Stimulated activated CD4-positive, alpha-beta T cell treated with anti-CD3 and anti-CD28 coated beads, Interleukin-12 subunit alpha, Interleukin-12 subunit beta, amount 100 ng/mL, for 4 hours (primary cell): Measurements from ENCODE around the gene TENT4A.
A peak's percentile ranks its signal among the peaks of the same experiment; 100 is the strongest.

Experiments
- DNase-seq: peaks from one replicate; pipeline ENCODE4 v3.0.0-alpha.2; 2020

The TENT4A gene

DNA sequence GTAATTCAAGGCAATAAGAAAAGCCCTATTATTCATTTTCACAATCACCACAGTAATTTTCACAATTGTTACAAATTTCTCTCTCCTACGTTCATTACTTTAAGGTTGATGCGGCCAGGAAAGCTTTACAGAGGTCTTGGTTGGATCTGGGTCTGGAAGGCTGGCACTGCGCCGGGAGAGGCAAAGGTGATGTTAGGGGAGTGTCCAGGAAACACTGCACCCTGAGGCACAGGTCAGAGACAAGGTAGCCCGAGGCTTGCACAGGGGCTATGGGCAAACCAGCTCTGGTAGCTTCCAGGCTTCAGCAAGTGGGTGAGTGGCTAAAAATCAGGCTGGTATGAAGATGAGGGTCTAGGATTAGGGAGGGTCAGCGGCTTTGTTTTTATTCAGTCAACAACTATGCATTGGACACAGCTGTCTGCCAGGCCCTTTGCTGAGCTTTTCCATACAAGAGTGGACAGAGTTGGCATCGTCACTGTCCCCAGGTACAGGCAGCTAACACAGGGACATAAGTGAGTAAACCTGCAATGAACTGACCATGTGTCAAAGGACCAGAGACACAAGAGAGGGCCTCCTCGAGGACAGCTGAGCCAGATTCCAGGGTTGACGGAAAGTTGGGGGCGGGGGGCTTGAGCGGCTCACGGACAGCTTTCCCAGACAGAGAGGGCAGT, 12.4 kb upstream of the TENT4A start:
- no peak for DNase-seq

DNA sequence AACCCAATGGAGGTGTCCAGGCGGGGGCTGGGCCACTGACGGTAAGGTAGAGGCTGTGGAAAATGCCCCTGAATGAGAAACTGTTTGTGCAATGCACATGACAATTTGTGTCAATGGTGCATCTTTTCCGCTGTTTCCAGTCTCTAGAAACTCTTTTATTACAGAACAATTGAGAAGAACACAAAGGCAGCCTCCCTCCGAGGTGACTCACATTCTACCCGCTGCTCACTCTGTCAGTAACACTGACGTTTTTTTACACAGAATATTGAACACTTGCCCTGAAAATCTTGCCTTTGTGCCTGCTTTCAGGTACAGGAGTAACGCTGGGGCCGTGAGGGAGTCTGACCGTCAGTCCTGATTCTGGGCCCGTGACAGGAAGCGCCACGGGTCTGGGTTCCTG, 11.7 kb upstream of the TENT4A start:
- DNase-seq = no peak

DNA sequence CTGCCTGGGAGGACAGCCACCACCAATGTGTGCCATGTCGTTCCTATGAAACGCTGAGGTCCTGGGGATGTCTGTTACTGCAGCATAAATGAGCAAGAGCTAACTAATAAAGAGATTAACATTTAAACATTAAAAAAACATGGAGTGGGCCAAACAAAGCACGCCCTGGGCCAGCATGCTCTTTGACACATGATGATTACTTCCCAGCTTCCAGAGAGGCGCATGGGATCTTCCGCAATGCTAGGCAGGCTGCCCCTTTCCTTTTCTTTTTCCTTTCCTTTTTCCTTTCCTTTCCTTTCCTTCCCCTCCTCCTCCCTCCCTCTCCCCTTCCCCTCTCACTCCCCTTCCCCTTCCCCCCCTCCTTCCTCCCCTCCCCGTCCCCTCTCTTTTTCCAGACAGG, 10.6 kb upstream of the TENT4A start:
- DNase-seq = no peak

DNA sequence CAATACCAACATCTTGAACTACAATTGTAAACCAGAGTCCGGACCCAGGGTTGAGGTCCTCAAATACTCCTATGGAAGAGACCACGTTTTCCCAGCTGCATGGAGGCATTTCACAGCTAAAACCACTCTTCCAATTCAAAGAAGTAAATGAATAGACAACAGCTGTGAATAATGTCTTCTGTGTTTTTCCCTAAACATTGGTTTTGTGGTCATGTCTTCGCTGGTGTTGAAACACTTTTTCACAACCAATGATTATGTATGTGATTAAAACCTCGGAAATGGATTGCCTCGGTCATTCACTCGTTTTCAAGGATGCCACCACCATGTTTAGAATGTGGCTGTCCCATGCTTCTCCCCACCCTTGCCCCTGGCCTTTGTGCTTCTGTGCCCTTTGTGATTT, 9.4 kb upstream of the TENT4A start:
- no peak for DNase-seq

DNA sequence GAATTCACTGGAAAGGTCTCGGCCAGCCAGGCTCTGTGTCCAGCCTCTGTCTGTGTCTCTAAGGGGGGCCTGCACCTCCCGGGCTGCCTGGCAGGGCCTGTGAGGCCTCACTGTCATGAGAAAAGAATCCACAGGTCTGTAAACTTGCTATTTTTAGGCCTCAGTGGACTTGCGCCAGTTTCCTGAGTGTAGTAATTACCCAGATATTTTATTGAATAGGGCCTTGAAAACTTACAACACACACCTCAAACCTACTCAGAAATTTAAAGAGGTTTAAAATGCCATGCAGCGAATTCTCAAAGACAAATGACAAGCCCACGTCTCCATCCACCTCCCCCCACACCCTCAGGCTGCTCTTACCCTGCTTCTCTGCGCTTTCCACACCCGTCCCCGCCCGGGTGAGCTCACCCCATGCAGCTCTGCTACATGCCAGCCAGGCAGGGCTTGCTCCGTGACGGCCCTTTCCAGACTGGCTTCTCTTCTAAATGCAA, 8.8 kb upstream of the TENT4A start:
- DNase-seq = no peak

DNA sequence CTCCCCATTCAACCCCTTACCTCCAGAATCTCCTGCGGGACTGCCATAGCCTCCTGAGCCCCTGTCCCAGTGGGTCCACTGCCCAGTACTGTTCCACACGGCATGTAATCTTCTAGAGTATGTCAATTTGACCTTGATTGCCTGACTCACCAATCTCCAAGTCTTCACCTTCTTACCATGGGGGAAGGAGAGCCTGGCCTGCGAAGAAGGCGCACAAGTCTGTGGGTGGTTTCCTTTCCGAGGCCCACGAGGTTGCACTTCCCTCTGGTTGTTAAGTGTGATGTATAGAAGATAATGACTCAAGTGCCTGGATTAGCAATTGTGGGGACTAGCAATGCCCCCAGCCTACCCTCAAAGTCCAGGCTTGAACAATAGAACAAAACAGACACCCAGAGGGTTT, 8.1 kb upstream of the TENT4A start:
- DNase-seq = no peak

DNA sequence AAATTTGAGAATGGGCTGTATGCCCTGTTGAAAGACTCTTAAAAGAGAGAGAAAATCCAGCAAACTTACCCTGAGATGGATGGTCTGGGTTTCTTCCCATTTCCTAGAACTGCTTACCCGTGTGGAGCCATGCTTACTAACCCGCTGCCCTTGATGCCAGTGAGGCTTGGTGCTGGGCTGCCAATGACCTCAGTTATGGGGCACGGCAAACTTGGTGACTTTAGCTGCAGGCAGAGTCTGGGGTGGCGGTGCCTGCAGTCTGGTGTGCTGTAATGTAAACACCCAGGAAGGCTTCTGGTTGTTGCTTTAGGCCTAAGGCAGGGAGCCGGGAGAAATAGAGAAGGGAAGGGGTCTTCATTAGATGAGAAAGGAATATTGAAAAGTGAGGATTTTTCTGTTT, 7.3 kb upstream of the TENT4A start:
- no peak for DNase-seq

DNA sequence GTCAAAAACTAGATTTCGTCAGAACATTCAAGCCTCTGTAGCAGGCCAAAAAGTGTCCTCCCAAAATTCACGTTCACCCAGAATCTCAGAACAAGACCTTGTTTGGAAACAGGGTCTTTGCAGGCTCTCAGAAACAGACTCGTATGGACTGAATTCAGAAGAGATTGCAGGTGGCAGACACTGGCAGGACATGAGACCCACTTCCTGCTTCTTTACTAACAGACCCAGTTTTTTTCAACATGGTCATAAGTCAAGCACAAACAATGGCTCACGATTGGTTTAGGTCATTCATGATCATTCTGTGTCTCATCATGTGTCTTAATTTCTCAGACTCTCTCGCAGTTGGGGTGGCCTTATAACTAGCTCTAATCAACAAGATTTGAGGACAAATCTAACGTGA, 5.4 kb upstream of the TENT4A start:
- no peak for DNase-seq

DNA sequence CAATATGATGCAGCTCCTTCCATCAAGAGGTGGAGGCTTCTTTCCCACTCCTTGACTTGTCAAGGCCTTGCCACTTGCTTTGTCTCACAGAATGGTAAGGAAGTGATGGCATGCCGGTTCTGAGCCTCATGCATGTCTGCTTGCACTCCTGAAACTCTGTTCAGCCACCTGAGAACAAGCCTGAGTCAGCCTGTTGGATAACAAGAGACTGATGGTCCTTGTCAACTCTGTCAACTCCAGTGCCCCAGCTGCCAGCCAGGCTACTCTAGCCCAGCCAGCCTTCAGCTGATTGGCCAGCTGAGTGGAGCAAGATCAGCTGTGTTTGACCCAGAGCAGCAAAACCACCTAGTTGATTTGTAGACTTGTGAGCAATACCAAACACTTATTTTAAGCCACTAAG, 4.4 kb upstream of the TENT4A start:
- no peak for DNase-seq

DNA sequence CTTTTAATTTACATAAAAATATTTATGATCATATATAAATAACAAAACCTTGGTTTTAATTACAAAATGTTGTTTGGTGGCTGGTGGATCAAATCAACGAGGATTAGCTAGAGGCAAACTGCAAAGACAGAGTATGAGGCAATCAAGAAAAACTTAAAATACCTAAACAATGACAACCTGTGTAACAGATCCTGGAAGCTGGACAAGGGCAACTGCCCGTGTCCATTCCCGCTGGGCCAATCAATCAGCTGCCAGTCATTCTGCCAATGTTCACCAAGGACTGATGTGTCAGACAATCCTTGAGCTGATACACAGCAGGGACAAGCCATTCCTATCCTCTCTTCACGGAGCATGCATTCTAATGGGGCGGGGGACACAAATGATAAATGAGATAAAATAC, 3.2 kb upstream of the TENT4A start:
- no peak for DNase-seq

DNA sequence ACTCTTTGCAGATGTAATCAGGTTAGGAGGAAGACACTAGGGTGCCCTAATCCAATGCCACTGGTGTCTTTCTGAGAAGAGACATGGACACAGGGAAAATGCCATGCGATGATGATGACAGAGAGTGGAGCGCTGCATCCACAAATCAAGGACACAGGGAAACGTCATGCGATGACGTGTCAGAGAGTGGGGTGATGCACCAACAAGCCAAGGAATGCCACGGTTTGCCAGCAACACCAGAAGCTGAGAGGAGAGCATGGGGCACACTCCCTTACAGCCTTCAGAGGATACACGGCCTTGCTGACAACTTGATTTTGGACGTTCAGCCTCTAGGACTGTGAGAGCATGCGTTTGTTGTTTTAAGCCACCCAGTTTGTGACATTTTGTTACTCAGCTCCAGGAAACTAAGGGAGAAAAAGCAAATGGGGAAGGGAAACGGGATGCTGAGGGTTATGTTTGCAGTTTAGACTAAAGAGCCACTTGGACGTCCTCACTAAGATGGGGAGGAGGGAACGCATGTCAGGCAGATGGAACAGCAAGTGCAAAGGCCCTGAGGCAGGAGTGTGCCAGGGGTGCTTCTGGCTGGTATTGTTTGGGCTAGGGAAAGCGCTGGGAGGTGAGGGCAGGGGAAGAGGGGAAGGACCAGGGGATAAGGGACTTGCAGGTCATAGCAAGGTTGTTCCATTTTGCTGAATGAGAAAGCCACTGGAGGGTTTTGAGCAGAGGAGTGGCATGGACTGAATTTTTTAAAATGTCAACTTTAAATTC, 2.5 kb upstream of the TENT4A start:
- DNase-seq = no peak

DNA sequence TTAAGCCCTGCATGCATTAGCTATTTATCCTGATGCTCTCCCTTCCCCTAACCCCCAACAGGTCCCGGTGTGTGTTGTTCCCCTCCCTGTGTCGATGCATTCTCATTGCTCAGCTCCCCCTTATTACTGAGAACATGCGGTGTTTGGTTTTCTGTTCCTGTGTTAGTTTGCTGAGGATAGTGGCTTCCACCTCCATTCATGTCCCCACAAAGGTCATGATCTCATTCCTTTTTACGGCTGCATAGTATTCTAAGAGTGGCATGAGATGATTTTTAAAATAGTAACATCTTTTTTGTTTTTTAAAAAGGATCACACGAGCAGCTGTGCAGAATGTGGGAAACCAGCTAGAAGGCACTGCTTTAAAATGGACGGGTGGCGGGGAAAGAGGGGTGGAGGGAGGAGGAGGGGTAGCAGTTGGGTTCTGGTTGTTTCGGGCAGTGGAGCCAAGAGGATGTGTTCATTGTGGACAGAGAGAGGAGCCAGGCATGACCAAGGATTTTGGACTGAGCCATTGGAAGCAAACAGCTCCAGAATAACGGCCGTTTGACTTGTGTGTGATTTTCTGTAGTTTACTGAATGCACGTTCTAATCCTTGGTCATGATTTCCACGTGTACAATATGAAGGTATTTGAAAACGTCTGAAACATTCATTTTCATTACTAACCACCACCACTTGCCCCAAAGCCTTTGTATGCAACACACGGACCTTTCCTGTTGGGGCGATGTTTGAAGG, 1.7 kb upstream of the TENT4A start:
- no peak for DNase-seq

DNA sequence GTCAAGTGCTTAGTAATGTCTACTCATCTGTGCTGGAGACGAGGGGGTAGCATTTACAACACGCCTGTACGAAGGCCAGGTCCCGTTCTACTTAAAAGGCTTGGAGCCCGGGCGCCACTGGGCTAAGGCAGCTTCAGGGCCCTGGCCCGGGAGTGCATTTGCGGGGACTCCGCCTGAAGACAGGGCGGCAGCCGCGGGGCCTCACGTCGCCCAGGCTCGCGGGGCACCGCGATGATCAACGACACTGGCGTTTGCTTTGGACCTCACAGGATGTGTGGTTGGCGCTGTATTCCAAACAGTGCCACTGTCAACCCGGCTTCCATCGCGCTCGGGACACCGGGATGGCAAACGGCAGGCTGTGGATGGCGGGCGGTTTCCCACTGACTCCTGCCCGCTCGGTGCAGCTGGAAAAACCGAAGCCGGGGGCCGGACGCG, 1.1 kb upstream of the TENT4A start:
- DNase-seq = peak; percentile 40

DNA sequence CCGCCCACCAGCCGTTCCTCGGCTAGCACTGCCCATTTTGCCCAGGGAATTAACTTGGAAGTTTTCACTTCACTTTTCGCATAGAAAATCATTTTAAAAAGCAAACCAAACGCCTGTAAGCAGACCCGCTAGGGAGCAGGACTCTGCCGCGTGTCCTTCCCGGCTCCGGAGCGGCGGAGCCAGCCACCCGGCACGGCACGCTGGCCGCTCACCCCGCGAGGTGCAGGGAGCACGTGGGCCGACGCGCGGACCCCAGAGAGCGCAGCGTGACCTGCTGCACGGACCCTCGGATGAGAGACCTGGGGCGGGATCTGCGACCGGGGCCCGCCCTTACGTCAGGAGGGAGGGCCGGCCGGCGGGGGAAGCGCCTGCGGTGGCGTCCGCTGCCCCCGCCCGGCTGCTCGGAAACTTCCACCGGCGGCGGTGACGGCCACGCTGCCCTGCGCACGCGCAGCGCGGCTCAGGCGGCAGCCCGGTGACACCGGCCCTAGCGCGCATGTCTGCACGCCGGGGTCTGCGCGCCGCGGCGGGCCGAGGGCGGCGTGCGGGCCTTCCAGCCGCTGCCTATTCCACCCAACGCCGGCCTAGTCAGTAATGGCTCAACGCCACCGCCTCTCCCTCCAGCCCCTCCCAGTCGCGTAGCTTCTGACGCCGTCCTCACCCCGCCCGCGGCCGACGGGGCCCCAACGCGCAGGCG, 507 bp upstream of the TENT4A start:
- peak; percentile 96 for DNase-seq

DNA sequence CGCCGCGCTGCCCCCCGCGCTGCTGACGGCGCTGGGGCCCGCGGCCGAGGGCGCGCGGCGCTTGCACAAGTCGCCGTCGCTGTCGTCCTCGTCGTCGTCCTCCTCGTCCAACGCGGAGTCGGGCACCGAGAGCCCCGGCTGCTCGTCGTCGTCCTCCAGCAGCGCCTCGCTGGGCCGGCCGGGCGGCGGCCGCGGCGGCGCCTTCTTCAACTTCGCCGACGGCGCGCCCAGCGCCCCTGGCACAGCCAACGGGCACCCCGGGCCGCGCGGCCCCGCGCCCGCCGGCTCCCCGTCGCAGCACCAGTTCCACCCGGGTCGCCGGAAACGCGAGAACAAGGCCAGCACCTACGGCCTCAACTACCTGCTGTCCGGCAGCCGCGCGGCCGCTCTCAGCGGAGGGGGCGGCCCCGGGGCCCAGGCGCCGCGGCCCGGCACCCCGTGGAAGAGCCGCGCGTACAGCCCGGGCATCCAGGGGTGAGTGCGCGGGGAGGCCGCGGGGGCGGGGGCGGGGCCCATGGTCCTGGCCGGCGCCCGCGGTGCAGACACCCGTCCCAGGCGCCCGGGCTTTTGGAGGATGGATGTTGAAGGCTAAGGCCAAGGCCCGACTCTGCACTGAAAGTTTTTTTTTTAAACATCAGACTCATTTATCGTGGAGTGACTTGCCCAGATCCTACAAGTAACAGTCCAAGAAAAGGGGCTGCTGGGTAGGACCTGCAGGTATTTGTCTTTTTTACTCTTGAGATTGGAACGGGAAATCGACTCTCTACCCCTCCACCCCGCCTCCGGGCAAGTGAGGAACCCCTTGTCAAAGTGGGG, 1.2 kb downstream of the TENT4A start:
- peak; percentile 34 for DNase-seq

DNA sequence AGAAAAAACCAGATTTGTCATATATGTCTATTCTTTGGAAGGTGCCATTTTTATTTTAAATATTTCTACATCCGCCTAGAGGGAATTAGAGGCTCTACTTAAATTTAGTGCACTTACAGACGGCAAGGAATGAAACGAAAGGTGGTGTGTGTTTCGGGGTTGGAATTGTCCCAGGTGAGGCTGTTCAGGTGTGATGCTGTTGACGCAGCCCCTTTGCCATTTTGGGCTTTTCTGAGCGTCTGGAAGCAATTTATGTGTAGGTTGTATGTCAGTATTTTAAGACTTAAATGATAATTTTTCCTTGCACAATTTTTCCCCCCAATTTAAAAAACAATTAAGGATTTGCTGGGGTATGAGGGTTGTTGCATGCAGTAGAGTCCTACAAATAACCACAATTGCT, 2.0 kb downstream of the TENT4A start:
- DNase-seq = no peak

DNA sequence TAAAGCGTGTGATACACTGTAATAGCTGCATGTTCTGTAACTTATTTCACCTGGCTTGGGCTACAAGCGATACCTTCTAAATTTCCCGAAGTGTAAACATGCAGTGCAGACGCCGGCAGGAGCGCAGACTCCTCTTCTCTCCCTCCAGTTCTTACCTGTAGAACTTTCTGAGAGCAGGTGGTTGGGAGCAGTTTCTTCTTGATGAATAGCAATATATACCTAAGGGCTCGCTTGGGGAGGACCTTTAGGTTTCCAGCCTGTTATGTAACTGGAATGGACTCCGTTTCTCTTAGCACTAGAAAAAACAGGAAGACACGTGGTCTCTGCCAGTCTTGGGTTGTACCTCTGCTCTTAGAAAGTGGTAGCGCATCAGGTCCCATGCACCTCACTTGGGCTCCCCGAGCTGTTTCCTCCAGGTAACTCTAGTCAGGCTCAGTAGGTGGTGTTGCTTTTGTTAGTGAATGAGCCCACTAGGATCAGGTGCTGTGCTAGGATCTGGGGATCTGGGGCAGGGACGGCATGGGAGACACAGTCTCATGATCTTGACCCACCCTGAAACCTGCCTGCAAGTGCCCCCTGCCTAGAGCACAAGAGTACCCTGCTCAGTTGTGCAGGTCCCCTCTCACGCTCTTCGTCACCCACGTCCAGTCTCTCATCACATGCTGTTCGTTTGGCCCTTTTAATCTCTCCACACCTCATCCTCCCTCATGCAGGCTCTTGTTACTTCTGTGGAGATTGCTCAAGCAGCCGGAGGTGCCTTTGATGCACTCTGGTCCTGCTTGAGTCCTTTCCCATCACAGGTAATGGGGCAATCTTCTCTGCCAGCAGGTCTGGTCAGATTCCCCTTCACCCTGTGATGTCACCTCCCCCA, 2.8 kb downstream of the TENT4A start:
- DNase-seq = no peak

DNA sequence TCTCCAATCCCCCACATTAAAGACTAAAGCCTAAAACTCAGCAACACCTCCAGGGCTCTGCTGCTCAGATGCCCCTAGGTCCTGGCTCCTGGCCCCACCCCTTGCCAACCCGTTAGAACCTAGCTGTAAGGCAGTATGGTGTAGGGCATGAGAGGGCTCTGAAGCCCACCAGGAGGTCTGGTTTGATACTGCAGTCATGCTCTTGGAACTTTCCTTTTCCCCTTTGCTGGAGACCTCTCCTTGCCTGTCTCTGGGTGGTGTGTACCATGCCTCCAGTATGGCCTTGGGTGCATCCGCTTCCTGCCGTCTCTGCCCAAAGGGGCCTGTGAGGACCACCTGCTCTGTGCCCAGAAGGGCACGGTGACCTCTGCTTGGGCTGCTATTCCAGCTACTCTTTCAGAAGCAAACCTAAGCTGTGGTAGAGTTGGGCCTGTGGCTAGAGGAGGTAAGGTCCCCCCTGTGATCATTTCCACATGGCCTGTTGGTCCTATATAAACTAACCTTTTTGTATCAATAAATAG, 3.5 kb downstream of the TENT4A start:
- no peak for DNase-seq

DNA sequence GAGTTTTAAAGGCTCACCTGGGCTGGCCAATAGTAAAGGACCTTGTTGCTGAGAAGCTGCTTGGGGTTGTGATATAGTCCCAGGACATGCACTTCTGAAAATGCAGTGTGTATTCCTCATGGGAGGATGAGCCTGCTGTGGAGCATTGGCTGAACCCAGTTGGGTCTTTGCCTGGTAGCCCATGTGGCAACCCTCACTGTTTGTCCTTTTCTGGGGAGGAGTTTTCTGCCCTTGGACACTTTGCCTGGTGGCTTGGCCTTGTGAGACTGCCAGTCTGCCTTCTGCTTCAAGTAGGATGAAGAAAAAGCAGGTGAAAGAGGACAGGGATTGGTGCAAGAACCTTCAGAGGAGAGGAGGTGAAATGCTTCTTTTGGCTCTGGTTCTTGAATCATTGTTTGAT, 4.0 kb downstream of the TENT4A start:
- no peak for DNase-seq

DNA sequence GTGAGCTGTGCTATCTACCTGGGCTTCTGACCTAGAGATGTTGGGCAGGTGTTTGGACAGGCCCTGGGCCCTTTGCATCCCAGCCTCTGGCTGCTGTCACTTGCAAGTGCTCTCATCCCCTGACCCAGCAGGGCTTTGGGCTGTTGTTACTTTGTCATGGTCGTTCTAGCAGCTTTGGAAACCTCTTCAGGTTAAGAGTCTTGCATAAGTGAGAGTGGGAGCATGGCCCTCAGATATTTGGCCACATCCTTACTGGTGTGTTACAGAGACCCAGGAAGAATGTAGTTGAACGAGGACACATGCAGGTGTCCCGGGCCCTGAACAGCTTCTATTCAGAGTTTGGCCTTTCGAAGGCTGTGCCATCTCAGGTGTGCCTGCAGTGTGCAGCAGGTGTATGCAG, 4.5 kb downstream of the TENT4A start:
- DNase-seq = no peak

DNA sequence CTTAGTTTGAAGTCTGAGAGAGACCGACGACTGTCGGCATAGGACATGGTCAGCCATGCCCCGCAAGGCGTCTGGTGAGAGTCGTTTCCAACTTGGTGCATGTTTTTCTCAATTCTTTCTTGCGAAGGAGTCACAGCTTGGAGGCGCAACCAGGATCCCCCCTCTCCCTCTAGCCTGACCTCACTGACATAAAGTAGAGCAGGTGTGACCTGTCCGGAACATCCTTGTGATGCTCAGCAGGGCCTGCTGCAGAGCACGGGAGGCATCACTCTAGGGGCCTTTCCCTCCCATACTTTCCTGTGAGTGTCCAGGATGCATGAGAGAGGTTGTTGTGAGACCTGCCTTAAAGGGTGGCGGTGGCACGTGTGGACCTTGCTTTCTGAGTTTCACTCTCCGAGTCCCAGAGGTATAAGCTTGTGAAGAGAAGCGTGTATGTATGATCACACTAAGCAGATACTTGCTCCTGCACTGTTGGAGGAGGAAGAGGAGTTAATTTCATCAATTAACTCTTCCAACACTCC, 5.0 kb downstream of the TENT4A start:
- DNase-seq = no peak
